Epithelial cell of proximal tubule (primary cell): ENCODE measurements around the gene THAP3. TPM values are rescaled to one million over a fixed set of nuclear protein-coding genes. Genes with fewer than 3 reads are reported as not detected.
"Not testable (repeated sequence)": the region's sequence is repeated elsewhere in the genome, so short reads cannot be mapped to it uniquely, and the experiment has no call there.

Experiments
- DNase-seq: peaks from one replicate; pipeline ENCODE4 v3.0.0-alpha.2; 2011; ENCODE audit warnings: low read depth
- H3K4me3 ChIP-seq: 2 replicates; pipeline ENCODE4 v1.5.1; 2011; ENCODE audit warnings: low read depth, mild to moderate bottlenecking, low read length
- CTCF ChIP-seq: conservative IDR thresholded peaks from 2 replicates; pipeline ENCODE4 v1.5.1; 2012; ENCODE audit warnings: low read depth, mild to moderate bottlenecking, low read length
- total RNA-seq: library from RNA; depleted of rRNA; stranded (reverse); fragments of >200 nt; gene quantifications from 2 replicates; pipeline ENCODE4 v1.2.3, GENCODE V29; 2015

THAP3 gene
- total RNA-seq, 1 donor from 2014 or later = 15.8 TPM

- no peak overlapping the region for H3K4me3 ChIP-seq
- no peak for DNase-seq
- TF ChIP-seq CTCF = no peak
These were observed 27.5 kb upstream of the THAP3 start for GRCh38 chr1:6596886-6597776.

- no peak for TF ChIP-seq CTCF
- no peak overlapping the region for H3K4me3 ChIP-seq
These were observed 26.9 kb upstream of the THAP3 start for GRCh38 chr1:6597777-6598131.

DNA sequence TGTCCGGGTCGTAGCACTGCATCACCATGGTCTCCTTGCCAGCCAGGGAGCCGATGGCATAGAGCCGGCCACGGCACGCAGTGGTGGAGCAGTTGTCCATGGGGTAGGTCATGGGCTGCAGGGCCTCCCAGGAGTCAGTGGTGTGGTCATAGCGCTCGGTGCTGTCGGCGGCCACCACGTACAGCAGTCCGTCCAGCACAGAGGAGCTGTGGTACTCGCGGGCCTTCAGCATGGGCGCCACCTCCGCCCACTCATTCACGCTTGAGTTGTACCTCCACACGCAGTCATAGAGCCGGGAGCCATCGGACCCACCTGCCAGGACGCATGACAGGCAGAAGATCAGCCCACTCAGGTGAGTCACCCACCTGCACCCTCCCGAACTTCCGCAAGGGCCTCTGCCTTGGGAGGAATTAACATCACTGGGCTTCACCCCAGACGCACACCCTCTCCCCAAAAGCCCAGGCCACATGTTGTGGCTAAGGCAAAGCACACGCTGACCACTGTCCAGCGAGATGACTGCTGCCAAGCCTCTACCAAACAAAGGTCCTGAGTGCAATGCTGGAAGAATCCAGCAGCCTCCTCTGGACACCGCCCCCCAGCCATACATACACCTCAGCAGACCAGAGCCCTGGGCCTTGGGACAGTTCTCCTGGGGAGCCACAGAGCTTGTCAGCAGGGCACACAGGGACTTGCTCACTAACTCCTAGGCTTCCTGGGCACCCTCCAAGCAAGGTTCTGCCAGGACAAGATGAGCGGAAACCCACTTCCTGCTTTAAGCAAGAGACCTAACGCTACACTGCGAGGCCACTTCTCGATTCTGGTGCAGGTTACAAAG is 25.3 kb upstream of the THAP3 start:
- no peak for DNase-seq
- TF ChIP-seq CTCF = no peak
- peak overlapping the region; percentile 76 for H3K4me3 ChIP-seq

More at GRCh38 chr1:6597777-6598131, 26.9 kb upstream of the THAP3 start:
- no peak for DNase-seq

- peak overlapping the region; percentile 76 for H3K4me3 ChIP-seq
- DNase-seq = not testable (repeated sequence)
These were observed 24.7 kb upstream of the THAP3 start for GRCh38 chr1:6599991-6600390.

GRCh38 chr1:6600410-6601048 is 24.1 kb upstream of the THAP3 start:
- H3K4me3 ChIP-seq = peak overlapping the region; percentile 76
- no peak for DNase-seq
- TF ChIP-seq CTCF = no peak

- peak overlapping the region; percentile 76 for H3K4me3 ChIP-seq
- DNase-seq = peak; percentile 90
- no peak for TF ChIP-seq CTCF
These were observed 23.4 kb upstream of the THAP3 start for GRCh38 chr1:6601049-6601922.
